H9 (cell line): ENCODE data around the gene PRMT6. TPM values are rescaled to one million over a fixed set of nuclear protein-coding genes. Genes with fewer than 3 reads are reported as not detected.

Source experiments
- DNase-seq: peaks from one replicate; pipeline ENCODE4 v3.0.0-alpha.2; 2017
- H2AFZ ChIP-seq: one replicate; pipeline ENCODE4 v1.6.1; 2013; ENCODE audit warnings: mild to moderate bottlenecking, low read length, control low read depth, moderate library complexity
- H2AK5ac ChIP-seq: 2 replicates; pipeline ENCODE4 v1.6.1; 2013; ENCODE audit warnings: low read length, control low read depth, mixed read lengths; ENCODE audit not compliant: insufficient read length
- H2BK120ac ChIP-seq: one replicate; pipeline ENCODE4 v1.6.1; 2013; ENCODE audit warnings: low read depth, mild to moderate bottlenecking, low read length, control low read depth, inconsistent platforms; ENCODE audit not compliant: poor library complexity, severe bottlenecking
- H2BK12ac ChIP-seq: 2 replicates; pipeline ENCODE4 v1.6.1; 2013; ENCODE audit warnings: low read length, control low read depth, mixed read lengths, low read depth; ENCODE audit not compliant: insufficient read length
- H2BK15ac ChIP-seq: 2 replicates; pipeline ENCODE4 v1.6.1; 2013; ENCODE audit warnings: low read depth, low read length, control low read depth
- H2BK20ac ChIP-seq: one replicate; pipeline ENCODE4 v1.6.1; 2013; ENCODE audit warnings: low read depth, mild to moderate bottlenecking, low read length, control low read depth, inconsistent platforms; ENCODE audit not compliant: poor library complexity, severe bottlenecking
- H2BK5ac ChIP-seq: 2 replicates; pipeline ENCODE4 v1.6.1; 2013; ENCODE audit warnings: low read length, control low read depth, mixed read lengths; ENCODE audit not compliant: insufficient read length
- H3K14ac ChIP-seq: 2 replicates; pipeline ENCODE4 v1.6.1; 2013; ENCODE audit warnings: low read length, control low read depth; ENCODE audit not compliant: insufficient read depth
- H3K18ac ChIP-seq: 2 replicates; pipeline ENCODE4 v1.6.1; 2013; ENCODE audit warnings: low read depth, mild to moderate bottlenecking, mixed read lengths, low read length, control low read depth; ENCODE audit not compliant: insufficient read length
- H3K23ac ChIP-seq: 2 replicates; pipeline ENCODE4 v1.6.1; 2013; ENCODE audit warnings: low read length, control low read depth, mixed read lengths, low read depth; ENCODE audit not compliant: insufficient read length
- H3K23me2 ChIP-seq: 2 replicates; pipeline ENCODE4 v1.6.1; 2013; ENCODE audit warnings: low read depth, mild to moderate bottlenecking, mixed read lengths, low read length, control low read depth; ENCODE audit not compliant: insufficient read length, poor library complexity, severe bottlenecking
- H3K27ac ChIP-seq: 2 replicates; pipeline ENCODE4 v1.5.1; 2013; ENCODE audit warnings: low read length, control low read depth, mixed read lengths, low read depth; ENCODE audit not compliant: insufficient read length
- H3K27me3 ChIP-seq: 2 replicates; pipeline ENCODE4 v1.6.1; 2013; ENCODE audit warnings: low read length, control low read depth, inconsistent platforms; ENCODE audit not compliant: insufficient read depth
- H3K4ac ChIP-seq: 2 replicates; pipeline ENCODE4 v1.6.1; 2013; ENCODE audit warnings: low read depth, mild to moderate bottlenecking, control low read depth, inconsistent platforms, low read length, moderate library complexity
- H3K4me1 ChIP-seq: 2 replicates; pipeline ENCODE4 v1.6.1; 2013; ENCODE audit warnings: low read length, control low read depth, inconsistent platforms; ENCODE audit not compliant: insufficient read depth
- H3K4me2 ChIP-seq: 2 replicates; pipeline ENCODE4 v1.6.1; 2013; ENCODE audit warnings: low read length, control low read depth, mixed read lengths; ENCODE audit not compliant: insufficient read length, insufficient read depth
- H3K56ac ChIP-seq: 2 replicates; pipeline ENCODE4 v1.6.1; 2013; ENCODE audit warnings: low read depth, mild to moderate bottlenecking, mixed read lengths, low read length, control low read depth; ENCODE audit not compliant: insufficient read length
- H3K79me1 ChIP-seq: 2 replicates; pipeline ENCODE4 v1.6.1; 2013; ENCODE audit warnings: low read depth, mild to moderate bottlenecking, moderate library complexity, low read length, control low read depth, inconsistent platforms; ENCODE audit not compliant: insufficient read depth, poor library complexity, severe bottlenecking
- H3K79me2 ChIP-seq: 2 replicates; pipeline ENCODE4 v1.6.1; 2013; ENCODE audit warnings: low read length, control low read depth, inconsistent platforms; ENCODE audit not compliant: insufficient read depth
- H3K9ac ChIP-seq: 2 replicates; pipeline ENCODE4 v1.6.1; 2013; ENCODE audit warnings: low read length, control low read depth, mixed read lengths; ENCODE audit not compliant: insufficient read length; ENCODE audit errors: extremely low read depth
- H3K9me3 ChIP-seq: one replicate; pipeline ENCODE4 v1.6.1; 2013; ENCODE audit warnings: low read depth, low read length, inconsistent platforms; ENCODE audit not compliant: control insufficient read depth
- H3T11ph ChIP-seq: one replicate; pipeline ENCODE4 v1.6.1; 2013; ENCODE audit warnings: mild to moderate bottlenecking, low read length, control low read depth, inconsistent platforms
- H4K20me1 ChIP-seq: one replicate; pipeline ENCODE4 v1.6.1; 2013; ENCODE audit not compliant: control insufficient read depth, insufficient read length, insufficient read depth
- H4K5ac ChIP-seq: 2 replicates; pipeline ENCODE4 v1.6.1; 2013; ENCODE audit warnings: low read depth, mild to moderate bottlenecking, mixed read lengths, low read length, control low read depth; ENCODE audit not compliant: insufficient read length
- H4K8ac ChIP-seq: replicated peaks from 2 replicates; pipeline ENCODE4 v1.6.1; 2013; ENCODE audit warnings: low read length, control low read depth, mixed read lengths, low read depth; ENCODE audit not compliant: insufficient read length
- H4K91ac ChIP-seq: 2 replicates; pipeline ENCODE4 v1.6.1; 2013; ENCODE audit warnings: low read depth, mild to moderate bottlenecking, moderate library complexity, mixed read lengths, low read length, control low read depth; ENCODE audit not compliant: insufficient read length
- H3K27ac Mint-ChIP-seq, 3 experiments: 2 replicates in 2 of 3; 3 replicates in 1 of 3; pipeline ENCODE4 v1.8.0; 2020 to 2021; ENCODE audit warnings: mixed read lengths in 3 of 3, mild to moderate bottlenecking in 1 of 3, moderate library complexity in 1 of 3
- H3K27me3 Mint-ChIP-seq: 2 replicates; pipeline ENCODE4 v1.8.0; 2021; ENCODE audit warnings: low read depth, mild to moderate bottlenecking, moderate library complexity, mixed read lengths
- H3K36me3 Mint-ChIP-seq, 3 experiments: 2 replicates in 2 of 3; 3 replicates in 1 of 3; pipeline ENCODE4 v1.8.0; 2020 to 2021; ENCODE audit warnings: low read depth in 3 of 3, mixed read lengths in 3 of 3; ENCODE audit not compliant: insufficient read depth in 1 of 3
- H3K4me1 Mint-ChIP-seq, 2 experiments: 2 replicates each; pipeline ENCODE4 v1.8.0; 2020; ENCODE audit warnings: mixed read lengths in 2 of 2
- H3K4me3 Mint-ChIP-seq, 2 experiments: 2 replicates in 1 of 2; 3 replicates in 1 of 2; pipeline ENCODE4 v1.8.0; 2020 to 2021; ENCODE audit warnings: mild to moderate bottlenecking in 2 of 2, mixed read lengths in 2 of 2, moderate library complexity in 1 of 2
- H3K9me3 Mint-ChIP-seq, 2 experiments: 2 replicates in 1 of 2; 3 replicates in 1 of 2; pipeline ENCODE4 v1.8.0; 2020; ENCODE audit warnings: mild to moderate bottlenecking in 2 of 2, mixed read lengths in 2 of 2, moderate library complexity in 1 of 2
- CTCF ChIP-seq: fragments of 200-600 bp; sonication (generic); conservative IDR thresholded peaks from 3 replicates; pipeline ENCODE4 v1.8.0; 2021; ENCODE audit warnings: antibody characterized with exemption, mild to moderate bottlenecking
- total RNA-seq: library from RNA; stranded (reverse); gene quantifications from 2 replicates; pipeline ENCODE4 v1.2.1, GENCODE V29; 2021

The PRMT6 gene
- total RNA-seq, 1 experiment from 2014 or later, result 37.5 TPM

- Histone ChIP-seq H3K56ac (no peak overlapping the region), H3K23me2 (no peaks in the 10 kb centered on the region), H2BK15ac (no peak overlapping the region), H3K9ac (no peak overlapping the region), H2BK20ac (no peak overlapping the region), H2AFZ (no peak overlapping the region), H2BK5ac (no peak overlapping the region), H3K27ac (no peak overlapping the region), H3K27me3 (no peaks in the 10 kb centered on the region), H3K14ac (no peak overlapping the region), H3K79me2 (no peaks in the 10 kb centered on the region), H3K18ac (no peak overlapping the region), H4K91ac (no peak overlapping the region), H2BK12ac (no peak overlapping the region), H3K79me1 (no peaks in the 10 kb centered on the region), H2AK5ac (no peak overlapping the region), H3K23ac (no peak overlapping the region), H3K4me1 (no peaks in the 10 kb centered on the region), H4K8ac (no peak overlapping the region), H4K20me1 (no peaks in the 10 kb centered on the region), H3K9me3 (no peaks in the 10 kb centered on the region), H4K5ac (no peak overlapping the region), H2BK120ac (no peak overlapping the region), H3K4me2 (no peak overlapping the region), H3K4ac (no peak overlapping the region), H3T11ph (no peak overlapping the region)
- peaks cover 8 to 37% (median 17%) of the 10 kb centered on the region in 3 experiments for H3K36me3 Mint-ChIP-seq
- H3K4me3 Mint-ChIP-seq, result no peak overlapping the region
- peaks cover 26 to 27% of the 10 kb centered on the region in 2 experiments for H3K9me3 Mint-ChIP-seq
- no peaks in the 10 kb centered on the region for H3K27me3 Mint-ChIP-seq
- no peaks in the 10 kb centered on the region for H3K4me1 Mint-ChIP-seq
- no peak for DNase-seq
- H3K27ac Mint-ChIP-seq, result no peak overlapping the region
- TF ChIP-seq CTCF, result no peak
Observed at GRCh38 chr1:107048241-107048640, 8.2 kb upstream of the PRMT6 start.
